Fibroblast of skin of right quadriceps (primary cell): ENCODE results near the gene AKR1D1.
"Not testable (repeated sequence)": the region's sequence is repeated elsewhere in the genome, so short reads cannot be mapped to it uniquely, and the experiment has no call there.

Source experiments
- DNase-seq: peaks from one replicate; pipeline ENCODE4 v3.0.0-alpha.2; 2013

The AKR1D1 gene

GRCh38 chr7:138074540-138074939, 1.7 kb upstream of the AKR1D1 start:
- DNase-seq = no peak

GRCh38 chr7:138075350-138075749, 909 bp upstream of the AKR1D1 start:
- no peak for DNase-seq

- not testable (repeated sequence) for DNase-seq
These were observed 473 bp upstream of the AKR1D1 start for GRCh38 chr7:138075786-138076185.

GRCh38 chr7:138077809-138078208, 1.6 kb downstream of the AKR1D1 start:
- no peak for DNase-seq

- DNase-seq = no peak
These were observed 2.9 kb downstream of the AKR1D1 start for GRCh38 chr7:138079137-138079536.

GRCh38 chr7:138081868-138082267, 5.6 kb downstream of the AKR1D1 start:
- DNase-seq = no peak

- DNase-seq = no peak
These were observed 7.6 kb downstream of the AKR1D1 start for GRCh38 chr7:138083859-138084258.

GRCh38 chr7:138086563-138087270, 10.5 kb downstream of the AKR1D1 start:
- no peak for DNase-seq

- no peak for DNase-seq
These were observed 13.0 kb downstream of the AKR1D1 start for GRCh38 chr7:138089080-138089901.

- DNase-seq = no peak
These were observed 14.8 kb downstream of the AKR1D1 start for GRCh38 chr7:138091032-138091431.

GRCh38 chr7:138091840-138092239, 15.6 kb downstream of the AKR1D1 start:
- DNase-seq = not testable (repeated sequence)

GRCh38 chr7:138092486-138093028, 16.3 kb downstream of the AKR1D1 start:
- DNase-seq = no peak

GRCh38 chr7:138095972-138096935, 20.0 kb downstream of the AKR1D1 start:
- no peak for DNase-seq

- DNase-seq = no peak
These were observed 20.9 kb downstream of the AKR1D1 start for GRCh38 chr7:138097064-138097741.

GRCh38 chr7:138099813-138100212, 23.6 kb downstream of the AKR1D1 start:
- no peak for DNase-seq

GRCh38 chr7:138105221-138105620, 29.0 kb downstream of the AKR1D1 start:
- DNase-seq = no peak

- DNase-seq = no peak
These were observed 38.8 kb downstream of the AKR1D1 start for GRCh38 chr7:138115047-138115446.

GRCh38 chr7:138116141-138116540, 39.9 kb downstream of the AKR1D1 start:
- DNase-seq = peak; percentile 10

- DNase-seq = no peak
These were observed 40.6 kb downstream of the AKR1D1 start for GRCh38 chr7:138116892-138117291.

GRCh38 chr7:138120140-138120827, 44.0 kb downstream of the AKR1D1 start:
- no peak for DNase-seq

- no peak for DNase-seq
These were observed 45.9 kb downstream of the AKR1D1 start for GRCh38 chr7:138122162-138122561.

- DNase-seq = no peak
These were observed 48.9 kb downstream of the AKR1D1 start for GRCh38 chr7:138125119-138125518.
